Mesendoderm (in vitro differentiated cells): ENCODE results near the gene FZD4. TPM values are rescaled to one million over a fixed set of nuclear protein-coding genes. Genes with fewer than 3 reads are reported as not detected.
"Not testable (repeated sequence)": the region's sequence is repeated elsewhere in the genome, so short reads cannot be mapped to it uniquely, and the experiment has no call there.

Experiments
- DNase-seq: peaks from one replicate; pipeline ENCODE4 v3.0.0; 2013
- H2AK5ac ChIP-seq: 2 replicates; pipeline ENCODE4 v1.6.1; 2013; ENCODE audit warnings: low read length, inconsistent platforms
- H2BK120ac ChIP-seq: 2 replicates; pipeline ENCODE4 v1.6.1; 2013; ENCODE audit warnings: low read depth, mild to moderate bottlenecking, low read length, moderate library complexity, mixed read lengths
- H2BK15ac ChIP-seq: replicated peaks from 2 replicates; pipeline ENCODE4 v1.6.1; 2013; ENCODE audit warnings: low read depth, mild to moderate bottlenecking, moderate library complexity
- H2BK5ac ChIP-seq: 2 replicates; pipeline ENCODE4 v1.6.1; 2013; ENCODE audit warnings: low read length, inconsistent platforms
- H3K18ac ChIP-seq: 2 replicates; pipeline ENCODE4 v1.6.1; 2013; ENCODE audit warnings: mild to moderate bottlenecking, low read length, mixed read lengths
- H3K23ac ChIP-seq: one replicate; pipeline ENCODE4 v1.6.1; 2013; ENCODE audit warnings: low read length
- H3K27ac ChIP-seq: 2 replicates; pipeline ENCODE4 v1.5.1; 2013; ENCODE audit warnings: low read depth, mild to moderate bottlenecking, inconsistent platforms, low read length, moderate library complexity
- H3K27me3 ChIP-seq: 2 replicates; pipeline ENCODE4 v1.6.1; 2013; ENCODE audit warnings: low read length, control low read depth, mild to moderate bottlenecking, inconsistent platforms; ENCODE audit not compliant: insufficient read depth, poor library complexity
- H3K36me3 ChIP-seq: 2 replicates; pipeline ENCODE4 v1.6.1; 2013; ENCODE audit warnings: low read length, inconsistent platforms; ENCODE audit not compliant: control insufficient read depth, insufficient read depth
- H3K4ac ChIP-seq: one replicate; pipeline ENCODE4 v1.6.1; 2013; ENCODE audit warnings: low read depth, mild to moderate bottlenecking, low read length, moderate library complexity
- H3K4me1 ChIP-seq: 2 replicates; pipeline ENCODE4 v1.6.1; 2013; ENCODE audit warnings: low read depth, low read length, inconsistent platforms; ENCODE audit not compliant: control insufficient read depth
- H3K4me2 ChIP-seq: 2 replicates; pipeline ENCODE4 v1.6.1; 2013; ENCODE audit warnings: low read length
- H3K4me3 ChIP-seq: 2 replicates; pipeline ENCODE4 v1.5.1; 2013; ENCODE audit warnings: mild to moderate bottlenecking, low read length
- H3K56ac ChIP-seq: one replicate; pipeline ENCODE4 v1.6.1; 2013; ENCODE audit warnings: low read length
- H3K79me1 ChIP-seq: 2 replicates; pipeline ENCODE4 v1.6.1; 2013; ENCODE audit warnings: low read length, inconsistent platforms
- H3K79me2 ChIP-seq: 2 replicates; pipeline ENCODE4 v1.6.1; 2013; ENCODE audit warnings: mild to moderate bottlenecking, low read length; ENCODE audit not compliant: control insufficient read depth, insufficient read depth
- H3K9ac ChIP-seq: 2 replicates; pipeline ENCODE4 v1.6.1; 2013; ENCODE audit warnings: low read length, inconsistent platforms
- H4K5ac ChIP-seq: one replicate; pipeline ENCODE4 v1.6.1; 2013; ENCODE audit warnings: low read length
- H4K8ac ChIP-seq: one replicate; pipeline ENCODE4 v1.6.1; 2013; ENCODE audit warnings: low read depth, mild to moderate bottlenecking, control low read depth, low read length, moderate library complexity
- WGBS: extraction: QIAGEN DNeasy Blood & Tissue Kit; methylation state at CpG from one replicate; pipeline ENCODE4 v1.1.7; 2013; ENCODE audit warnings: low lambda C conversion rate, missing lambda C conversion rate; ENCODE audit not compliant: insufficient coverage; ENCODE audit errors: extremely low coverage; 5-methylcytosine and 5-hydroxymethylcytosine counted together
- polyA plus RNA-seq, 2 experiments: library from polyadenylated mRNA; stranded (reverse); fragments of 200-250 nt; gene quantifications; one replicate each; pipeline ENCODE4 v1.2.3, GENCODE V29; 2013

The FZD4 gene
- polyA plus RNA-seq (2013, experiment 1 of 2): 4.7 TPM
- 4.2 TPM for polyA plus RNA-seq (2013, experiment 2 of 2)

GRCh38 chr11:86955361-86956120 is at the start of gene FZD4:
TSS of gene FZD4 (minus strand) at chr11:86955395. CDS start at chr11:86955085, 310 bp downstream.
- no peak within 1 kb of the TSS for H2AK5ac ChIP-seq
- H3K27ac ChIP-seq: peak within 1 kb of the TSS; percentile 88
- H3K79me2 ChIP-seq: peaks cover 32% of the 10 kb centered on the region
- no peak within 1 kb of the TSS for H2BK15ac ChIP-seq
- H3K79me1 ChIP-seq: peaks cover 9% of the 10 kb centered on the region
- peak within 1 kb of the TSS; percentile 67 for H3K4me3 ChIP-seq
- H3K36me3 ChIP-seq: no peaks in the 10 kb centered on the region
- peaks cover 10% of the 10 kb centered on the region for H3K4me1 ChIP-seq
- no peak within 1 kb of the TSS for H4K8ac ChIP-seq
- peak within 1 kb of the TSS; percentile 98 for H3K56ac ChIP-seq
- peak within 1 kb of the TSS; percentile 25 for H3K4ac ChIP-seq
- no peaks in the 10 kb centered on the region for H3K27me3 ChIP-seq
- no peak within 1 kb of the TSS for H2BK120ac ChIP-seq
- no CpG with 5 or more reads among the region's 64 CpGs for WGBS
- H3K23ac ChIP-seq: peak within 1 kb of the TSS; percentile 45
- H4K5ac ChIP-seq: no peak within 1 kb of the TSS
- peak within 1 kb of the TSS; percentile 88 for H3K18ac ChIP-seq
- peak; percentile 96 for DNase-seq
- H2BK5ac ChIP-seq: peak within 1 kb of the TSS; percentile 82
- peak within 1 kb of the TSS; percentile 87 for H3K9ac ChIP-seq
- peak within 1 kb of the TSS; percentile 94 for H3K4me2 ChIP-seq

GRCh38 chr11:87004281-87004680 is 49.1 kb upstream of the FZD4 start:
- not testable (repeated sequence) for H3K79me1 ChIP-seq, H3K56ac ChIP-seq, H3K4me1 ChIP-seq, DNase-seq, H4K5ac ChIP-seq, H3K4me2 ChIP-seq, H2AK5ac ChIP-seq, H4K8ac ChIP-seq, H3K27ac ChIP-seq, H3K79me2 ChIP-seq, H3K4me3 ChIP-seq, H3K23ac ChIP-seq, H3K27me3 ChIP-seq, H2BK15ac ChIP-seq, H3K36me3 ChIP-seq, H2BK5ac ChIP-seq, H2BK120ac ChIP-seq, H3K9ac ChIP-seq
- Histone ChIP-seq H3K4ac (peak overlapping the region; percentile 87), H3K18ac (peak overlapping the region; percentile 51)
- no CpG with 5 or more reads among the region's 4 CpGs for WGBS

GRCh38 chr11:87002918-87003317 is 47.7 kb upstream of the FZD4 start:
- Histone ChIP-seq H4K5ac (no peak overlapping the region), H2BK5ac (no peak overlapping the region), H3K56ac (no peak overlapping the region), H2BK120ac (no peak overlapping the region), H3K18ac (no peak overlapping the region), H3K4me2 (no peak overlapping the region), H4K8ac (peak overlapping the region; percentile 56), H3K23ac (no peak overlapping the region), H3K36me3 (no peaks in the 10 kb centered on the region), H3K79me1 (no peaks in the 10 kb centered on the region), H2BK15ac (no peak overlapping the region), H3K4me3 (no peak overlapping the region), H2AK5ac (no peak overlapping the region), H3K27me3 (no peaks in the 10 kb centered on the region), H3K4ac (no peak overlapping the region), H3K4me1 (peaks cover 8% of the 10 kb centered on the region), H3K9ac (no peak overlapping the region), H3K27ac (no peak overlapping the region), H3K79me2 (no peaks in the 10 kb centered on the region)
- DNase-seq: no peak
- WGBS: no CpG with 5 or more reads among the region's 1 CpG

GRCh38 chr11:86999859-87000753 is 44.9 kb upstream of the FZD4 start:
- Histone ChIP-seq H3K56ac (peak overlapping the region; percentile 83), H3K27me3 (no peaks in the 10 kb centered on the region), H3K9ac (peak overlapping the region; percentile 44), H2BK15ac (peak overlapping the region; percentile 59), H3K36me3 (no peaks in the 10 kb centered on the region), H3K4me2 (peak overlapping the region; percentile 7), H2AK5ac (peak overlapping the region; percentile 91), H2BK120ac (peak overlapping the region; percentile 100), H3K79me1 (no peaks in the 10 kb centered on the region), H2BK5ac (peak overlapping the region; percentile 99), H3K4me3 (no peak overlapping the region), H3K79me2 (no peaks in the 10 kb centered on the region), H3K18ac (peak overlapping the region; percentile 99), H3K4ac (peak overlapping the region; percentile 100), H3K4me1 (peaks cover 11% of the 10 kb centered on the region), H3K27ac (peak overlapping the region; percentile 92), H3K23ac (peak overlapping the region; percentile 10), H4K5ac (peak overlapping the region; percentile 61), H4K8ac (no peak overlapping the region)
- peak; percentile 100 for DNase-seq
- WGBS: no CpG with 5 or more reads among the region's 5 CpGs

- Histone ChIP-seq H3K27me3 (no peaks in the 10 kb centered on the region), H4K8ac (peak overlapping the region; percentile 43), H3K4ac (peak overlapping the region; percentile 100), H2BK120ac (peak overlapping the region; percentile 100), H2AK5ac (peak overlapping the region; percentile 5), H3K36me3 (no peaks in the 10 kb centered on the region), H3K56ac (peak overlapping the region; percentile 75), H3K27ac (peak overlapping the region; percentile 92), H2BK5ac (peak overlapping the region; percentile 91), H3K4me1 (peaks cover 11% of the 10 kb centered on the region), H2BK15ac (peak overlapping the region; percentile 59), H3K79me2 (no peaks in the 10 kb centered on the region), H3K79me1 (no peaks in the 10 kb centered on the region), H3K4me3 (no peak overlapping the region), H3K18ac (peak overlapping the region; percentile 99), H3K9ac (peak overlapping the region; percentile 4), H4K5ac (peak overlapping the region; percentile 5), H3K23ac (no peak overlapping the region), H3K4me2 (no peak overlapping the region)
- no peak for DNase-seq
- no CpG with 5 or more reads among the region's 1 CpG for WGBS
Observed at GRCh38 chr11:86999388-86999787, 44.2 kb upstream of the FZD4 start.
